Adipocyte (in vitro differentiated cells): ENCODE data around the gene GATAD2A.

Experiments used
- DNase-seq: peaks from one replicate; pipeline ENCODE4 v3.0.0-alpha.2; 2015; ENCODE audit warnings: low read depth
- H3K27me3 ChIP-seq: replicated peaks from 2 replicates; pipeline ENCODE4 v1.7.0; 2013; ENCODE audit warnings: mild to moderate bottlenecking, low read length, moderate library complexity; ENCODE audit not compliant: control insufficient read depth, insufficient read depth
- H3K36me3 ChIP-seq: 2 replicates; pipeline ENCODE4 v1.7.0; 2013; ENCODE audit warnings: low read length, mild to moderate bottlenecking, moderate library complexity; ENCODE audit not compliant: control insufficient read depth, insufficient read depth, severe bottlenecking
- H3K4me1 ChIP-seq: 2 replicates; pipeline ENCODE4 v1.7.0; 2013; ENCODE audit warnings: mild to moderate bottlenecking, low read length, moderate library complexity; ENCODE audit not compliant: control insufficient read depth, insufficient read depth
- H3K4me3 ChIP-seq: 2 replicates; pipeline ENCODE4 v1.7.0; 2013; ENCODE audit warnings: mild to moderate bottlenecking, low read length, moderate library complexity
- H3K9ac ChIP-seq: 2 replicates; pipeline ENCODE4 v1.7.0; 2013; ENCODE audit warnings: mild to moderate bottlenecking, low read length, moderate library complexity
- H3K9me3 ChIP-seq: 2 replicates; pipeline ENCODE4 v1.7.0; 2013; ENCODE audit warnings: mild to moderate bottlenecking, low read length, moderate library complexity; ENCODE audit not compliant: control insufficient read depth

The GATAD2A gene

DNA sequence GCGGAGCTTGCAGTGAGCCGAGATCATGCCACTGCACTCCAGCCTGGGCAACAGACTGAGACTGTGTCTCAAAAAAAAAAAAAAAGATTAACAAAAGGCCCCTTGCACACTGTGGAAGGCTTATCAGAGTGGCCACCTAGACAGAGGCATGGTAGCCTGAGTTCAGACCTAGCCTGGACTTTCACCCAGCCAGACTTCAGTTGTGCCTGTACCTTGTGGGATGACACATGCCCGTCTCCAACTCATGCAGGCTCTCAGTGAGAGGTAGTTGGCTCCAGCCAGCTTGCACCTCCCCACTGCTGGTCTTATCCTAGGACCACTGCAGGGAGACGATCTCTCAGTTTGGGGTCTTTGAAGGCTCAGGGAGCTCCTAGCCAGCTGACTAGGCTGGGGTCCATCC lies 52.2 kb downstream of the GATAD2A start:
- Histone ChIP-seq H3K27me3 (no peaks in the 10 kb centered on the region), H3K36me3 (peaks cover 2% of the 10 kb centered on the region), H3K4me3 (no peak overlapping the region), H3K9me3 (no peaks in the 10 kb centered on the region), H3K4me1 (peaks cover 48% of the 10 kb centered on the region), H3K9ac (no peak overlapping the region)
- no peak for DNase-seq

DNA sequence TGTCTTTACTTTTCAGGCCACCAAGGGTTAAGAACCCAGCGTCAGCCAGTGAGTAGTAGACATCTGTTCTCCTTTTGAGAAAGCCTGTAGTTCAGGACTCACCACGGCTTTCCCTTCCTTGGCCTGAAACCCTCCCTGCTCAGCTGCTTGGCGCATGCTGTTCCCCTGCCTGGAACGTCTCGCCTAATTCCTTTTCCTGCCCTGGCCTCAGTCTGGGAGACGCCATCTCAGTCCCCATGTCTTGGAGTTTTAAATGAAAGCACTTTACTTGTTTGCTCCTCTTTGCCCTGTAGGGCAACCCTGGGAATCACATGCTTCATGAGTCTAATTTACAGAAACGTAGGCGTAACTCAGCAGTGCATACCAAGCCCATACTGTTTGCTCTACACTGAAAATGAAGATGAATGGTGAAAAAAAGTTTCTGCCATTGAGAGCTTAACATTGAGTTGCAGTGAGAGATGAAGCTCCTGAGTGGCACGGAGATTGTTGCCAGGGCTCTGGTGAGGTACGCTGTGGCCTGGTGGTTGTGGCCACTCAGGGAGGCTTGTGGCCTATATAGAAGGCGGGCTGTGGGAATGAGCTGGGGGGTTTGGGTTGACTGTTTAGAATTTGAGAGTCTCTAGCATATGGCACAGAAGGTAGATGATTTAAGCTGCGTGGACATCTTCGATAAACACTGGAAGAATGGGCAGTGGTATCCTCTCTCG lies 52.8 kb downstream of the GATAD2A start:
- peaks cover 2% of the 10 kb centered on the region for H3K36me3 ChIP-seq
- peaks cover 54% of the 10 kb centered on the region for H3K4me1 ChIP-seq
- H3K9me3 ChIP-seq, result no peaks in the 10 kb centered on the region
- H3K9ac ChIP-seq, result no peak overlapping the region
- H3K4me3 ChIP-seq, result no peak overlapping the region
- no peaks in the 10 kb centered on the region for H3K27me3 ChIP-seq
- DNase-seq, result no peak

DNA sequence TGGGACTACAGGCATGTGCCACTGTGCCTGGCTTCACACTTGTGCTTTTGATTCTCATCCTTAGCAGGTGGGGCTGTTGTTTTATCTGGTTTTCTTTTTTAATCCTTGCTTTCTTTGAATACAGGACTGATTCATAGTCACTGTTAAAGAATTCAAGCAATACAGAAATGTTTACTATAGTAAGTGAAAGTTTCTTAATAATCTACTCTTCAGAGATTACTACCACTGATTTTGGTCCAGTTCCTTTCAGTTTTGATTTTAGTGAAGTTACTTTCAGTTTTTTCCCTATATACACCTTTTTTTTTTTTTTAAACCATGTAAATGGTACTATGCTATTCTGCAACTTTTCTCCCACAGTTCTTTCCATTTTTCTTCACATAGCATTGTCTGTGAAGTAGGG lies 53.6 kb downstream of the GATAD2A start:
- Histone ChIP-seq H3K9ac (peak overlapping the region; percentile 3), H3K4me3 (peak overlapping the region; percentile 41), H3K36me3 (peaks cover 2% of the 10 kb centered on the region), H3K4me1 (peaks cover 62% of the 10 kb centered on the region), H3K9me3 (no peaks in the 10 kb centered on the region), H3K27me3 (no peaks in the 10 kb centered on the region)
- DNase-seq, result peak; percentile 59

DNA sequence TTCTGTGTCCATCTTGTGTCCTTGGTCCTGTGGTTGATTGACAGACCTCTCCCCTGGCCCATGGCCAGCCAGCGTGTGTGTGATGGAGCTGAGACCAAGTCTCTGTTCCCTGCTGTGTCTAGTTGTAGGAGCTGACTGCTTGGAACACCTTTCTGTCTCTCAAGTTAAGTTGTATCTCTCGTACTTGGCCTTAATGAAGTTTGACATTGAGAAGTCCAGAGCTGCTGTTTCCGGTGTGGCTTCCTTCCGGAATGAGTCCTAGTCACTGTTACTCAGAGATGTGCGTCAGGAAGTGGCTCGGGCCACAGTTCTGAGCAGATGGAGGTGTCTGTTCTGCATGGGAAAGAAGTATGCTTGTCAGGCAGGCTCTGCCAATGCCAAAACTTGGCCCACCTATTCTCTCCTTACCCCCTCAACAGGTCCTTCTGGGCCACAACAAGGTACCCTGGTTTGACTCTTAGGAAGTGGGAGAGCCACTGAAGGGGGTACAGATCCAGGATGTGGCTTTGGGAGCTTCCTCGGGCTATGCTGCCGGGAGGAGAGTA lies 54.3 kb downstream of the GATAD2A start:
- Histone ChIP-seq H3K4me1 (peaks cover 69% of the 10 kb centered on the region), H3K4me3 (peak overlapping the region; percentile 41), H3K9ac (peak overlapping the region; percentile 3), H3K36me3 (peaks cover 2% of the 10 kb centered on the region), H3K9me3 (no peaks in the 10 kb centered on the region), H3K27me3 (no peaks in the 10 kb centered on the region)
- DNase-seq, result peak; percentile 48

DNA sequence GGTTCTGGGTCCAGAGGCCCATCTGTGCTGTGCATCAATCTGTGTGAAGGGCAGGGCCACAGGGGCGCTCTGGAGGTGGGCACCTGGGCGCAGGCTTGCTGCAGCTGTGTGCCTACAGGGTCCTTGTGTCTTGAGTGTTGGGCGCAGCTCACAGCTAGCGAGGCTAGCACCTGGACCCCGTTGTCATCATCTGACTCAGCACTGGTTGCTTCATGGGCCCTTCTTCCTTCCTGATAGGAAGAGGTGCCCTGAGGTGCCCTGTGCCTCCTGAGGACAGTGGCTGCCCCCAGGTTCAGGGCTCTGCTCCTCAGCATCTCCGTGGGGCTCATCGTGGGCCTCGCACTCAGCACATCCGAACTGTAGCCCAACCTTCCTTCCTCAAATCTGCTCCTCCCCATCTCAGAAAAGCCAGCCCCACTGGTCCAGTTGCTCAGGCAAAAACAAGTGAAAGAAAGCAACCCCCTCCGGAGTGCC lies 54.8 kb downstream of the GATAD2A start:
- H3K9me3 ChIP-seq, result no peaks in the 10 kb centered on the region
- H3K27me3 ChIP-seq, result no peaks in the 10 kb centered on the region
- peaks cover 4% of the 10 kb centered on the region for H3K36me3 ChIP-seq
- no peak overlapping the region for H3K4me3 ChIP-seq
- H3K9ac ChIP-seq, result peak overlapping the region; percentile 70
- DNase-seq, result no peak
- H3K4me1 ChIP-seq, result peaks cover 70% of the 10 kb centered on the region

DNA sequence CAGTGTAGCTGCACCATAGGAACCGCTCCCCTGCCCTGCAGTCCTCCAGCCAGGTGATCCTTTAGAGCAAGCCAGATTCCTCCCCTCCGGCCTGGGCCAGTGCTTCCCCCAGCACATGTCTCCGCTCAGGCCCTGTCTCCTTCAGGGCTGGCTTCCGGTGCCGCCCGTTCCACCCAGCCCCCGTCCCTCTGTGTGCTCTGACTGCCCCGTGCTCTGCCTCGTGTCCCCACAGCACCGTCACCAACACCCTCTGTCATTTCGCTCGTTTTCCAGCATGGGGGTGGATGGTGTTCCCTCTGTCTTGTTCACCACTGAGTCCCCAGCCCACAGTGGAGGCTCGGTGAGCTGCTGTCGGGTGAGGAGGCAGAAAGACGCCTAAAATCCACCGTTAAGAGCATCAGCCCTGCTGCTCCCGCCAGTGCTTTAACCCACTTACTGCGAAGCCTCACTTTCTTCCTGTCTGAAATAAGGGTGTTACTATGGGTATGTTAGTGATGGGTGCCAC lies 55.3 kb downstream of the GATAD2A start:
- Histone ChIP-seq H3K36me3 (peaks cover 9% of the 10 kb centered on the region), H3K4me3 (peak overlapping the region; percentile 21), H3K9ac (peak overlapping the region; percentile 70), H3K27me3 (no peaks in the 10 kb centered on the region), H3K9me3 (no peaks in the 10 kb centered on the region), H3K4me1 (peaks cover 70% of the 10 kb centered on the region)
- no peak for DNase-seq

DNA sequence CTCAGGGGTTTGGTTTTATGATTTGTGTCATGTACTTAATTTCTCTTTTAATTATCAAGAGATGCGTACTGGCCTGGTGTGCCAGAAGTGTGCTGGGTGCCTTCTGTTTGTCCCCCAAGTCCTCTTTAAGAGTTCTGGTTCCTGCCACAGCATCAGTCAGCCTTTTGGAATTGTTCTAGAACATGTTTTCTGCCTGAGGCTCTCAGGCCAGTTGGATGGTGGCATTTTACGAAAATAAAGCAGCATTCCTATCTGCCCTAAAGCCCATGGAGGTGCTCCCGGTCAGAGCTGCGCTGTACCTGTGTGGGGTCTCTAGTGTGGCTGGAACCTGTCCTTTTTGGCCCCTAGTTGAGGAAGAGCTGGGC lies 55.8 kb downstream of the GATAD2A start:
- H3K9ac ChIP-seq, result peak overlapping the region; percentile 70
- peak overlapping the region; percentile 8 for H3K4me3 ChIP-seq
- H3K27me3 ChIP-seq, result no peaks in the 10 kb centered on the region
- peaks cover 14% of the 10 kb centered on the region for H3K36me3 ChIP-seq
- no peaks in the 10 kb centered on the region for H3K9me3 ChIP-seq
- peaks cover 70% of the 10 kb centered on the region for H3K4me1 ChIP-seq
- no peak for DNase-seq

DNA sequence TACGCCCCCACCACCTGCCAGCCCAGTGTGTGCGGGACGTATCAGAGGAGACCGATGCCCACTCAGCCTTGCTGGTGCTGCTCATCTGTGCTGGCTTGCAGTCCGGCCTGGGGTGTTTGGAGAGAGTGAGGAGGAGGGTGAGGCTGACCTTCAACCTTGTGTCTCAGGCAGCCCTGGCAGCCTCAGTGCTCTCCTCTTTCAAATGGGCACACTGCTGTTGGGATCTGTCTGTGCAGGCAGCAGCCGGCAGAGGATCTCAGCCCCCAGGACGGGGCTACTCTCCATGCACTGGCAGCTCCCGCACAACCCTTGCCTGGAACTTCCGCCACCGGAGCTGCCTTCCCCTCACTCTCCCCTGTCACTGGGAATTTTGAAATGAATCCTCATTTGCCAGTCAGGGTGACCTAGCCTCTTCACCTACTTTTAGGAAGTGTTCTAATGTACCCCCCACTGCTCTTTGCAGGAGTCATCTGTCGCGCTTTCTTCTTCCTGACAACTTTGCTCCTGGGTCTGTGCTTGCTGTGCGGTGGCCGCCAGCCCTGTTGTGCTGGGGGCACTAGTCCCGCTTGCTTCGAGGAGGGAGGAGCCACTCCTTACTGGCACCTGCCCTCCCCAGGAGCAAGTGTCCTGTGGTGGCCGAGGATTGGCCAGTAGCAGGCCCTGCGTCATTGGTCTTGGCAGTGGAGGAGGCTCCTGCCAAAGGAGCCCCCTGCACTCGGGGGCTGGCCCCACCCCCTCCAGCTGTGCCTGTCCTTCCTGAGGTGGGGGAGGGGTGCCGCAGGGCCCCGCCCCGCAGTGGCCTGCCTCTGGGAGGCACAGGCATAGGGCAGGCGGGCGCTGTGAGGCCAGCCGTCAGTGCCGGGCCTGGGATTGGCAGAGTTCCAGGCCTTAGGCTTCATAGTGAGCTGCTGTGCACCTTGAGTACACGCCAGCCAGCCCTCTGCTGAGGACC lies 56.5 kb downstream of the GATAD2A start:
- DNase-seq, result peak; percentile 38
- Histone ChIP-seq H3K27me3 (no peaks in the 10 kb centered on the region), H3K9me3 (no peaks in the 10 kb centered on the region), H3K4me1 (peaks cover 70% of the 10 kb centered on the region), H3K9ac (peak overlapping the region; percentile 70), H3K4me3 (peak overlapping the region; percentile 8), H3K36me3 (peaks cover 20% of the 10 kb centered on the region)

DNA sequence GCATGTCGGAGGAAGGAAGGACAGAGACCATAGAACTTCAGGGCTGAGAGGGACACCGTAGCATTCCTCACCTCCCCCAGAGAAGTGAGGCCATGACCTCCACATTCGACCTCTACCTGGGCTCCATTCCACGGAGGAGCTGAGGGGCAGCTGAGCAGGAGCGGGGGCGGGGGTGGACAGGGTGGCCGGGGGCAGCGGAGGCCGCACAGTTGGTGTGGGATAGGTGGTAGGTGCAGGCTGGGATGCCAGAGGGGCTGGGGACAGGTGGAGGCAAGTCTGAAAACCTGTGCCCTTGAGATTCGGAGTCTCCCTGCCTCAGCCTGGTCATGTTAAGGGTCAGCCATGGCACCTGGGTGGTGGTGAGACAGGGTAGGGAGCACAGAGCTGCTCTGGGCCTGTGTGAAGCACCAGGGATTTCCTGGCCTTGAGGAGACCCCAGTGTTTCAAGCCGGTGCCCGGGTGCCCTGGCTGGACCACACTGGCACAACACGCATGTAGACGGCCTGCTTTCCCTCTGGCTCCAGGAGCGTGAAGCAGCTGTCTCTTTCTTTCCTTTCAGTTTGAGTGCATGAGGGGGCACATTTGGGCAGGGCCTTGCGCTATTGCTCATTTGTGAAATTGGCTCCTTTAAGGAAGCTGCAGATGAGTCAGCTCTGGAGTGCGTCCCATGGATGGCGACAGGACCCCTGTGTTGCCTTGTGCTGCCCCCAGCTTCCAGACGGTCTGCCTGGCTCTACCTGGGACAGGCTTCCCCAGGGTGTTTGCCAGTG lies 58.1 kb downstream of the GATAD2A start:
- H3K9ac ChIP-seq, result peak overlapping the region; percentile 68
- H3K27me3 ChIP-seq, result no peaks in the 10 kb centered on the region
- DNase-seq, result peak; percentile 75
- peaks cover 62% of the 10 kb centered on the region for H3K4me1 ChIP-seq
- peak overlapping the region; percentile 54 for H3K4me3 ChIP-seq
- H3K36me3 ChIP-seq, result peaks cover 31% of the 10 kb centered on the region
- H3K9me3 ChIP-seq, result peaks cover 13% of the 10 kb centered on the region

DNA sequence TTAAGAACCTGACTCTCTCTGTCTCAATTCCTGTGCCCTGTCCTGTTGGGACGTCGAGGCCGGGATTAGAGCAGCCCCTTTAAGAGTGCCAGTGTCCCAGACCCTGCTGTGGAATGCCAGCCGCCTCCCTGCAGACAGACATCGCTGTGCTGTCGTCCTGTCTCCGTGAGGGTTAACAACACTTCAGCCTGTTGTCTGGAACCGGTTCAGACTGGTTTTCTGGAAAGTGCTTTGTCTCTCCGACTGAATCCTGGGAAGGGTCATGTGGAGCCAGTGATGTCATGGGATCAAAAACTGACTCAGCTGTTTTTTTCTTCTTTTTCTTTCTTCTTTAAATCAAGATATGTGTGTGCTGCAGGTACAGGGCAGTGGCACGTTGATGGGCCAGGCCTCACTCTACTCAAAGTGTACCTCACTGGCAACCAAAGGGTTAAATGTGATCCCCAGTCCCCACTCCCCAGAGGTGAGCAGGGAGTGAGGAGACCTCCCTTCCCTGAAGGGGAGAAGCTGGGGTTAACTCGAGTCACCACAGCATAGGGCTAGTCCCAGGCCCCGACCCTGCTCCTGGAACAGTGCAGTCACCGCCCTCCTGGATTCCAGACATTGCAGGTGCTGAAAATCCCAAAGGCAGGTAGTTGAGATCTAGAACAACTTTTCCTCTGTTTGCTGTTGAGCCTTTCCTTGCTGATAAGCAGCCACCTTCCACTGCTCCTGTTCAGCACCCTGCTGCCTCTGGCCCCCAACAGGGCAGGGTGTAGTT lies 59.0 kb downstream of the GATAD2A start:
- Histone ChIP-seq H3K9me3 (peaks cover 22% of the 10 kb centered on the region), H3K36me3 (peaks cover 37% of the 10 kb centered on the region), H3K9ac (peak overlapping the region; percentile 68), H3K27me3 (no peaks in the 10 kb centered on the region), H3K4me1 (peaks cover 54% of the 10 kb centered on the region), H3K4me3 (no peak overlapping the region)
- DNase-seq, result peak; percentile 36
